GM12878 (cell line): ENCODE results near the gene ZNF544. TPM values are rescaled to one million over a fixed set of nuclear protein-coding genes. Genes with fewer than 3 reads are reported as not detected.

Source experiments
- ATF7 ChIP-seq: fragments of 450-650 bp; IDR thresholded peaks from 2 replicates; pipeline ENCODE4 v1.6.1; 2016; ENCODE audit warnings: low read depth, mild to moderate bottlenecking
- BCL11A ChIP-seq: IDR thresholded peaks from 2 replicates; pipeline ENCODE4 v1.6.1; 2011; ENCODE audit warnings: low read depth, low read length
- CHD2 ChIP-seq: IDR thresholded peaks from 2 replicates; pipeline ENCODE4 v1.6.1; 2011; ENCODE audit warnings: low read depth, low read length, improper control_type of control experiment, borderline replicate concordance
- CHD4 ChIP-seq: fragments of 200-600 bp; sonication (generic); IDR thresholded peaks from 2 replicates; pipeline ENCODE4 v1.6.1; 2016; ENCODE audit warnings: mild to moderate bottlenecking
- ETV6 ChIP-seq, 2 experiments: fragments of 450-650 bp in 1 of 2; IDR thresholded peaks in 1 of 2; conservative IDR thresholded peaks in 1 of 2; 2 replicates each; pipeline ENCODE4 v1.6.1; 2014; ENCODE audit warnings: antibody characterized with exemption in 1 of 2, borderline replicate concordance in 1 of 2, low read depth in 1 of 2, mild to moderate bottlenecking in 1 of 2, moderate library complexity in 1 of 2
- HCFC1 ChIP-seq: fragments of 150-350 bp; IDR thresholded peaks from 2 replicates; pipeline ENCODE4 v1.6.1; 2014; ENCODE audit warnings: low read length
- JUNB ChIP-seq: IDR thresholded peaks from 2 replicates; pipeline ENCODE4 v1.6.1; 2016; ENCODE audit warnings: antibody characterized with exemption, mild to moderate bottlenecking
- LARP7 ChIP-seq: fragments of 450-650 bp; IDR thresholded peaks from 2 replicates; pipeline ENCODE4 v1.6.1; 2017; ENCODE audit warnings: mild to moderate bottlenecking
- MTA2 ChIP-seq: fragments of 450-650 bp; IDR thresholded peaks from 2 replicates; pipeline ENCODE4 v1.6.1; 2016; ENCODE audit warnings: low read depth, mild to moderate bottlenecking, moderate library complexity
- MXI1 ChIP-seq: fragments of 150-350 bp; IDR thresholded peaks from 2 replicates; pipeline ENCODE4 v1.6.1; 2011; ENCODE audit warnings: low read depth, mild to moderate bottlenecking, inconsistent platforms, low read length, improper control_type of control experiment
- MYB ChIP-seq: fragments of 150-350 bp; IDR thresholded peaks from 2 replicates; pipeline ENCODE4 v1.6.1; 2014; ENCODE audit warnings: mild to moderate bottlenecking, low read depth, low read length, borderline replicate concordance
- MYC ChIP-seq: IDR thresholded peaks from 2 replicates; pipeline ENCODE4 v1.6.1; 2011; ENCODE audit warnings: mild to moderate bottlenecking, low read length, moderate library complexity, inconsistent platforms; ENCODE audit not compliant: insufficient read depth, insufficient replicate concordance, insufficient read length, severe bottlenecking
- NFXL1 ChIP-seq: fragments of 450-650 bp; IDR thresholded peaks from 2 replicates; pipeline ENCODE4 v1.6.1; 2017; ENCODE audit warnings: antibody characterized with exemption, mild to moderate bottlenecking, borderline replicate concordance
- NR2F1 ChIP-seq: fragments of 450-650 bp; conservative IDR thresholded peaks from 2 replicates; pipeline ENCODE4 v1.6.1; 2017; ENCODE audit warnings: mild to moderate bottlenecking
- RFX5 ChIP-seq: IDR thresholded peaks from 2 replicates; pipeline ENCODE4 v1.6.1; 2011; ENCODE audit warnings: low read depth, low read length, improper control_type of control experiment
- SP1 ChIP-seq: IDR thresholded peaks from one replicate; pipeline ENCODE4 v1.6.1; 2011; ENCODE audit warnings: low read depth, low read length
- ZNF384 ChIP-seq: IDR thresholded peaks from 2 replicates; pipeline ENCODE4 v1.6.1; 2012; ENCODE audit warnings: low read depth, mild to moderate bottlenecking, low read length, improper control_type of control experiment, borderline replicate concordance
- polyA plus RNA-seq, 11 experiments: library from polyadenylated mRNA; depleted of rRNA in 4 of 11; unstranded in 6 of 11; stranded (reverse) in 5 of 11; fragments of >200 nt; fragmentation: Nextera tagmentation in 4 of 11; fragmentation: Illumina TruSeq in 1 of 11; extraction: Ambion mirVana in 4 of 11; extraction: Trizol in 1 of 11; gene quantifications; 1 replicate in 1 of 11; 2 replicates in 10 of 11; pipeline versions ENCODE4 v1.2.1 to v1.2.3, GENCODE V29; 2011 to 2016; ENCODE audit warnings: inconsistent platforms in 2 of 11, missing spikeins in 2 of 11, low read depth in 1 of 11
- total RNA-seq, 4 experiments: library from RNA; depleted of rRNA in 3 of 4; stranded (reverse); fragments of >200 nt in 3 of 4; fragmentation: Illumina TruSeq in 1 of 4; extraction: Trizol in 1 of 4; gene quantifications; 2 replicates each; pipeline versions ENCODE4 v1.2.1 to v1.2.3, GENCODE V29; 2013 to 2021
- TF ChIP-seq, protein P1 (sequence below): fragments of 450-650 bp; IDR thresholded peaks from 2 replicates; pipeline ENCODE4 v1.6.1; 2016; ENCODE audit warnings: mild to moderate bottlenecking, moderate library complexity, borderline replicate concordance
- TF ChIP-seq, protein P2 (sequence below): fragments of 450-650 bp; IDR thresholded peaks from 2 replicates; pipeline ENCODE4 v1.6.1; 2016; ENCODE audit warnings: mild to moderate bottlenecking
- TF ChIP-seq, protein P3 (sequence below): IDR thresholded peaks from 2 replicates; pipeline ENCODE4 v1.6.1; 2011; ENCODE audit warnings: borderline replicate concordance, low read depth, mild to moderate bottlenecking, moderate library complexity, low read length; ENCODE audit not compliant: insufficient read depth, poor library complexity, severe bottlenecking
- TF ChIP-seq, protein P4 (sequence below): IDR thresholded peaks from 2 replicates; pipeline ENCODE4 v1.6.1; 2011; ENCODE audit warnings: low read depth, mild to moderate bottlenecking, low read length, moderate library complexity, borderline replicate concordance; ENCODE audit errors: extremely low read depth

ZNF544 gene
- total and polyA plus RNA-seq, 10 of the 15 experiments (the other 5 are each of a cell fraction or from before 2014, with no cell fraction given) = 27.3 to 70.1 (median 42.6) TPM

DNA sequence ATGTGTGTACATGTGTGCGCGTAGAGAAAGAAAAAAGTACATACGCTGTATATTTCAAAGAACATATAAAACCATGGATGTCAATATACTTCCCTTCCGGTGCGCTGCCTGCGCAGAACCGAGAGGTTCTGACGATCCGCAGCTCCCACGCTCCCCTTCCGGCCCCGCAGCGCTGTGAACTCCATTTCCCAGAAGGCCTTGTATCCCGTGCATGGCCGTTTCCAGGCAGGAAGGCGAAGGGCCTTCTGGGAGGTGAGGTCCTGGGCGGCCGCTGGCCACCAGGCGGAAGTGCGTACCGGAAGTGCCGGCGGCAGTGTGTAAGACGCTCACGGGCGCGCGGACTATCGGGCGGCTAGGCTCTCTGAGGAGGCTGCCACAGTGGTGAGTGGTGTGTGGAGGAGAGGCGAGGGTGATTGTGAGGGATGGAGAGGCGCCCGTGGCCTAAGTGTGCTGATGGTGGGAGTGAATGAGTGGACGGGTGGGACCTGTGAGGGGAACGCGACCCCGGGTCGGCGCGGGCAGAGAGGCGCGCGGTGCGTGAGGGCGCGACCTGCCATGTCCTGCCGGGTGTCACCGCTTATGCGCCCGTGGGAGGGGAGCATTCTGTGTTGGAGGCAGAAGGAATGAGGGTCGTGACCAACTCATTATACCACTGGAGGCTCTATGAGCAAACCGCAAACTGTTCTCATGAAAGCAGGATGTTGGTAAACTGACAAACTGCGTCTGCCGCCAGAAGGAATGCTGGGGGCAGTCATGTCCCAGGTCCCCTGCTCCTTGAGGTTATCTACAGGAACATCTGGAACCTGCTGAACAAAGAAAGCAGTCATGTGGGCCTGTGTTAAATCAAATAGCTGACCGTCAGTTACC lies 76.6 kb downstream of the ZNF544 start, which contains the start of gene ERVK3-1 (continued):
- TF ChIP-seq, protein P1, sequence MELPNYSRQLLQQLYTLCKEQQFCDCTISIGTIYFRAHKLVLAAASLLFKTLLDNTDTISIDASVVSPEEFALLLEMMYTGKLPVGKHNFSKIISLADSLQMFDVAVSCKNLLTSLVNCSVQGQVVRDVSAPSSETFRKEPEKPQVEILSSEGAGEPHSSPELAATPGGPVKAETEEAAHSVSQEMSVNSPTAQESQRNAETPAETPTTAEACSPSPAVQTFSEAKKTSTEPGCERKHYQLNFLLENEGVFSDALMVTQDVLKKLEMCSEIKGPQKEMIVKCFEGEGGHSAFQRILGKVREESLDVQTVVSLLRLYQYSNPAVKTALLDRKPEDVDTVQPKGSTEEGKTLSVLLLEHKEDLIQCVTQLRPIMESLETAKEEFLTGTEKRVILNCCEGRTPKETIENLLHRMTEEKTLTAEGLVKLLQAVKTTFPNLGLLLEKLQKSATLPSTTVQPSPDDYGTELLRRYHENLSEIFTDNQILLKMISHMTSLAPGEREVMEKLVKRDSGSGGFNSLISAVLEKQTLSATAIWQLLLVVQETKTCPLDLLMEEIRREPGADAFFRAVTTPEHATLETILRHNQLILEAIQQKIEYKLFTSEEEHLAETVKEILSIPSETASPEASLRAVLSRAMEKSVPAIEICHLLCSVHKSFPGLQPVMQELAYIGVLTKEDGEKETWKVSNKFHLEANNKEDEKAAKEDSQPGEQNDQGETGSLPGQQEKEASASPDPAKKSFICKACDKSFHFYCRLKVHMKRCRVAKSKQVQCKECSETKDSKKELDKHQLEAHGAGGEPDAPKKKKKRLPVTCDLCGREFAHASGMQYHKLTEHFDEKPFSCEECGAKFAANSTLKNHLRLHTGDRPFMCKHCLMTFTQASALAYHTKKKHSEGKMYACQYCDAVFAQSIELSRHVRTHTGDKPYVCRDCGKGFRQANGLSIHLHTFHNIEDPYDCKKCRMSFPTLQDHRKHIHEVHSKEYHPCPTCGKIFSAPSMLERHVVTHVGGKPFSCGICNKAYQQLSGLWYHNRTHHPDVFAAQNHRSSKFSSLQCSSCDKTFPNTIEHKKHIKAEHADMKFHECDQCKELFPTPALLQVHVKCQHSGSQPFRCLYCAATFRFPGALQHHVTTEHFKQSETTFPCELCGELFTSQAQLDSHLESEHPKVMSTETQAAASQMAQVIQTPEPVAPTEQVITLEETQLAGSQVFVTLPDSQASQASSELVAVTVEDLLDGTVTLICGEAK = peak; percentile 95
- TF ChIP-seq, protein P2, sequence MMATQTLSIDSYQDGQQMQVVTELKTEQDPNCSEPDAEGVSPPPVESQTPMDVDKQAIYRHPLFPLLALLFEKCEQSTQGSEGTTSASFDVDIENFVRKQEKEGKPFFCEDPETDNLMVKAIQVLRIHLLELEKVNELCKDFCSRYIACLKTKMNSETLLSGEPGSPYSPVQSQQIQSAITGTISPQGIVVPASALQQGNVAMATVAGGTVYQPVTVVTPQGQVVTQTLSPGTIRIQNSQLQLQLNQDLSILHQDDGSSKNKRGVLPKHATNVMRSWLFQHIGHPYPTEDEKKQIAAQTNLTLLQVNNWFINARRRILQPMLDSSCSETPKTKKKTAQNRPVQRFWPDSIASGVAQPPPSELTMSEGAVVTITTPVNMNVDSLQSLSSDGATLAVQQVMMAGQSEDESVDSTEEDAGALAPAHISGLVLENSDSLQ = peak; percentile 26; the same call in 1 of the 2 replicates
- no peak for TF ChIP-seq ZNF384
- peak; percentile 87 for TF ChIP-seq NR2F1
- TF ChIP-seq NFXL1 = no peak
- TF ChIP-seq, protein P3, sequence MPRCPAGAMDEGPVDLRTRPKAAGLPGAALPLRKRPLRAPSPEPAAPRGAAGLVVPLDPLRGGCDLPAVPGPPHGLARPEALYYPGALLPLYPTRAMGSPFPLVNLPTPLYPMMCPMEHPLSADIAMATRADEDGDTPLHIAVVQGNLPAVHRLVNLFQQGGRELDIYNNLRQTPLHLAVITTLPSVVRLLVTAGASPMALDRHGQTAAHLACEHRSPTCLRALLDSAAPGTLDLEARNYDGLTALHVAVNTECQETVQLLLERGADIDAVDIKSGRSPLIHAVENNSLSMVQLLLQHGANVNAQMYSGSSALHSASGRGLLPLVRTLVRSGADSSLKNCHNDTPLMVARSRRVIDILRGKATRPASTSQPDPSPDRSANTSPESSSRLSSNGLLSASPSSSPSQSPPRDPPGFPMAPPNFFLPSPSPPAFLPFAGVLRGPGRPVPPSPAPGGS = peak; percentile 12
- peak; percentile 88; the same call in 1 of the 2 replicates for TF ChIP-seq MXI1
- peak; percentile 76 for TF ChIP-seq CHD2
- TF ChIP-seq MTA2 = no peak
- TF ChIP-seq BCL11A = no peak
- TF ChIP-seq, protein P4, sequence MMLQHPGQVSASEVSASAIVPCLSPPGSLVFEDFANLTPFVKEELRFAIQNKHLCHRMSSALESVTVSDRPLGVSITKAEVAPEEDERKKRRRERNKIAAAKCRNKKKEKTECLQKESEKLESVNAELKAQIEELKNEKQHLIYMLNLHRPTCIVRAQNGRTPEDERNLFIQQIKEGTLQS = no peak
- 0 out of 2 replicates have a peak, but pooled peaks have one; percentile 29 for TF ChIP-seq RFX5
- no peak for TF ChIP-seq JUNB
- peak in 1 of 2 experiments; percentile 88; a peak in 3 of 4 replicates for TF ChIP-seq ETV6 (conservative IDR thresholded peaks at IDR 0.05 in 1 of 2, IDR thresholded peaks at IDR 0.05 in 1 of 2; ENCODE audit: borderline replicate concordance in 1 of 2, low read depth in 1 of 2)
- TF ChIP-seq HCFC1 = peak; percentile 99
- TF ChIP-seq ATF7 = peak; percentile 52; the same call in 1 of the 2 replicates
- TF ChIP-seq SP1 = peak; percentile 38
- no peak for TF ChIP-seq CHD4
- no peak for TF ChIP-seq MYB
- TF ChIP-seq LARP7 = peak; percentile 75; the same call in 1 of the 2 replicates
- TF ChIP-seq MYC = peak; percentile 69
